ENCODE results near the gene STXBP5. TPM values are rescaled to one million over a fixed set of nuclear protein-coding genes. Genes with fewer than 3 reads are reported as not detected.

Gene STXBP5
- total and polyA plus RNA-seq, 9 of the 15 experiments (the other 6 are each of a cell fraction or from before 2014, with no cell fraction given) = 23.3 to 172 (median 71.5) TPM

GRCh38 chr6:147166360-147166944, 37.8 kb upstream of the STXBP5 start (continued):
- TF ChIP-seq POLR2H (tag; IDR thresholded peaks at IDR 0.05; ENCODE audit: low read depth) (no peak; the same call in 1 of the 2 replicates), PBX2 (CRISPR knock-in tag; IDR thresholded peaks at IDR 0.05; ENCODE audit: low read depth) (no peak), PBX2 (tag; conservative IDR thresholded peaks at IDR 0.05; ENCODE audit: low read depth) (peak; percentile 96), FOXM1 (IDR thresholded peaks at IDR 0.05; ENCODE audit: low read depth) (peak; percentile 98), FOXM1 (CRISPR knock-in tag; IDR thresholded peaks at IDR 0.05; ENCODE audit: low read depth) (no peak), E2F5 (CRISPR knock-in tag; IDR thresholded peaks at IDR 0.05) (no peak), ZNF217 (CRISPR knock-in tag; IDR thresholded peaks at IDR 0.05) (no peak), ZC3H8 (IDR thresholded peaks at IDR 0.05) (no peak), SNAPC5 (CRISPR knock-in tag; IDR thresholded peaks at IDR 0.05) (no peak), UBTF (IDR thresholded peaks at IDR 0.05; ENCODE audit: borderline replicate concordance in 1 of 2, low read depth in 2 of 2, low read length in 2 of 2) (0 out of 4 replicates have a peak, but pooled peaks of 1 of the 2 experiments have one; percentile 13), MAZ (CRISPR knock-in tag; conservative IDR thresholded peaks at IDR 0.05 in 1 of 2, IDR thresholded peaks at IDR 0.05 in 1 of 2) (peak in 1 of 2 experiments; percentile 40; a peak in 1 of 4 replicates), ATF4 (CRISPR knock-in tag; IDR thresholded peaks at IDR 0.05) (0 out of 2 replicates have a peak, but pooled peaks have one; percentile 23), MIER1 (IDR thresholded peaks at IDR 0.05; ENCODE audit: low read depth) (no peak), MLLT1 (IDR thresholded peaks at IDR 0.05) (peak; percentile 45 to 86; a peak in 2 of 4 replicates), EP300 (IDR thresholded peaks at IDR 0.05; ENCODE audit: low read length) (peak; percentile 94), NFIC (IDR thresholded peaks at IDR 0.05) (peak; percentile 86), ZNF655 (CRISPR knock-in tag; IDR thresholded peaks at IDR 0.05) (no peak)

Measured in K562 (cell line).